Measurements from ENCODE around the gene OSBPL3.
"Not testable (repeated sequence)": the region's sequence is repeated elsewhere in the genome, so short reads cannot be mapped to it uniquely, and the experiment has no call there.

OSBPL3 gene

DNA sequence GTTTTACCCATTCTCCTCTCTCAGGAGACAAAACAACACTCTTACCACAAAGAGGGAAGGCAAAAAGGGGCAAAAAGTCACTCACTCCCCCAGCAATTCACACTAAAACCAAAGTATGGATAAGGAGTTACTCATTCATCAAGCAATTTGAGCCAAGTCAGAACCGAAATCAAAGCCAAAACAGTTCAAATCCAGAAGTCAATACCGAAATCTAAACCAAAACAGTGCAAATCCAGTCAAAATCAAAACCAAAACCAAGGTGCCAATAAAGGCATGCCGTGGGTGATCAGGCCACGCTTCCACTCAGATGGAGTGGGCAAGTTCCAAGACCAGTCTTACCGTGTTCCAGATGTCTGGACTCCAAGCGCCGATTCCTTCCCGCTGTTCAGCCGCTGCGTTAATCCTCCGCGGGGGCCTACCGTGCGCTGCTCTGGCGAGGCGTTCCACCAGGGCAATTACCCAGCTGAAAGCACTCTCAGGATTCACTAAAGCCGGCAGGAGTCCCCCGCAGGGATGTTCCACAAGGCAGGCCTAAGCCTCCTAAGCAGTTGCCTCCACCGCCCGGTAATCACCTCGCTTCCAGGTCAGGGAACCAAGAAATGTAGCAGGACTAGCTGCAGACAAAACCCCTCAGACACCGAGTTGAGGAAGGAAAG, 185.1 kb downstream of the OSBPL3 start:
- not testable (repeated sequence) for DNase-seq (ENCODE audit: low spot score)

DNA sequence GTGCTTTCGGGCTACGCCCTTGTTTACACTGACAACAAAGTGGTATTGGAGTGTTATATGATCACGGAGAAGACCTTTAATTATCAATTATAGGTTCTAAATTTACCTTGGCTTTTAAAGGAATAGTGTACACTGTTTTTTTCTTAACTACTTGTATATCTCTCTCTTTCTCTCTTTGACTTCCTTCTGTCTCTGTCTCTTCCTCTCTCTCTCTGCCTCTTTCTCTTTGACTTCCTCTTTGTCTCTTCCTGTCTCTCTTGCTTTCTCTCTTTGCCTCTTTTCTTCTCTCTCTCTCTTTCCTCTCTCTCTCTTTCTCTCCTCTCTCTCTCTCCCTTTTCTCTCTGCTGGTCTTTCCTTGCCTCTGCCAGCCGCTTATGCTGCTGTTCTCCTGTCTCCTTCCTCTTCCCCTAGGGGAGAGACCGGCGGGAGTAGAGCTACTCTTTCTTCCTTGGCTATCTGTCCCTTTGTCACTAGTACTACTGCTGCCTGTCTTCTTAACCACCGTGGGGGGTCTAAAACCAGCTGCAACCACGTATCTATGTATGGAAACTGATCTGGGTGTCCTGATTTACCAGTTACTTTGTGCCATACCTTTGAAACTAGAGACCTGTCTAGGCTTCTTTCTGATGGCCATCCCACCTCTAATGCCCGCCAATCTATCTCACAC, 185.9 kb downstream of the OSBPL3 start:
- no peak for DNase-seq (ENCODE audit: low spot score)

DNA sequence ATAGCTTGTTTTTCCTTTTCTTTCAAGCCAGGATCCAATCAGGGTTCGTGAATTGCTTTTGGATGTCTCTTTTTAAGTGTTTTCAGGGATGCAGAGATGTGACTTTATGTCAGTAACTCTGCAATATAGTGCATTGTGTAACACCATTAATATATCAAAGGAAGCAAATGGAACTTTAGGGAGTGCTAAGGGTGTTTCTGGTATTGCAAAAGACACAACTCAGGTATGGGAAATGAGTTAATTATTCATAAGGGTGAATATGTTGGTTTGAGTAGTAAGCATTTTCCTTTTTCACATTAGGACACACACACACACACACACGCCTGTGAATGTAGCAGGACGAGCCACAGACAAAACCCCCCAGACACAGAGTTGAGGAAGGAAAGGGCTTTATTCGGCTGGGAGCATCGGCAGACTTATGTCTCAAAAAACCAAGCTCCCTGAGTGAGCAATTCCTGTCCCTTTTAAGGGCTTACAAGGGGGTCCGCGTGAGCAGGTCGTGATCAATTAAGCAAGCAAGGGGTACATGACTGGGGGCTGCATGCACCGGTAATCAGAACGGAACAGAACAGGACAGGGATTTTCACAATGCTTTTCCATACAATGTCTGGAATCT, 190.9 kb downstream of the OSBPL3 start:
- DNase-seq (ENCODE audit: low spot score): no peak

DNA sequence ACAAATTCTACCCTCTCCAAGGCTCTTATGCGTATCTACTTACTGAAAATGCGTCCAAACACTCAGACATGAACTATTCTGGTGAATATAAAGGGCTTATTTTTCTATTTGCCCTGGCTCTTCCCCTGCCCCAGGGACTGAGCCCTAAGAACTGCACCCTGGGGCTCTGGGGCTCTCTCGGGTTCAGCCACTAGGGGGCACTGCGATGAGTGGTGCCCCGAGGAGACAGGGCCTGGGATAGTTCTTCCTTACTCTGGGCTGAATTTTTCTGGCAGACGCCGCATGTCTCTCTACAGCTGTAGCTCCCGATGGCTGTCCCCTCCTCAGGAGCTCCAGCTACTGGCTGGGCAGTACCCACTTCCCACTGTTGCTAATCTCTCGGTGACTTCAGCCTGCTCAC, 191.9 kb downstream of the OSBPL3 start:
- DNase-seq (ENCODE audit: low spot score): no peak

DNA sequence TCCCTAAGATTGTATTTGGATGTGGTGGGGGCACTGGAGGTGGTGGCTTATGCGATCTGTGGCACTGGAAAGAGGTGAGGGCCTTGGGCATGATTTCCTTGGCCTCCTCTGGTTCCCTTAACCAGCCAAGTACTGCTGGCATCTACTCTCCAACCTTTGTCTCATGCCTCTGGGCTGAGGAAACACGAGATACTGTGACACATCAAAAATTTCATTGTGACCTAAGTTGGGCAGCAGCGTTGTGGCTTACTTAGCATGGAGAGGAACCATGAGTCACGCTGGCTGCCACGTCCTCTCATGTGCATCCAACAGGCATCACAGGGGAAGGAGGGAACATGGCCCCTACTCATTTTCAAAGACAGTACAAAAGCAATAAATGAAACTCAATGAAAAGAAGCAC, 193.0 kb downstream of the OSBPL3 start:
- peak; percentile 93 for DNase-seq (ENCODE audit: low spot score)

DNA sequence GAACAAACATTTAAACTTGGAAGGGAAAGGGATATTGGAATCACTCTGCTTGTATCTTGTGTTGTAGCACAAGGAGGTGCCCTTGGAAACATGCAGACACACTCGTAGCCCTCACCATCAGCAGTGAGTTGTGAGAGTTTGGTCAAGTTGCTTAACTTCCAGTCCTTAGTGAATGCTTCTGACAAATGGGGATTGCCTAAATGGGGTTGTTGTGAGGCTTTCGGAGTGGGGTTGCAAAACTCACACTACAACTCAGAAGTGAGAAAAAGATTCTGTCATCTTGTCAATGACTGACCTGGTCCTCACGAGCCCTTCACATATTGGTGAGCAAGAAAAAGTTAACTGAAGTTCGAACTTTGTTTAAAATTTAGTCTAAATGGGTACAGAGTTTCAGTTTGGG, 193.7 kb downstream of the OSBPL3 start:
- no peak for DNase-seq (ENCODE audit: low spot score)

DNA sequence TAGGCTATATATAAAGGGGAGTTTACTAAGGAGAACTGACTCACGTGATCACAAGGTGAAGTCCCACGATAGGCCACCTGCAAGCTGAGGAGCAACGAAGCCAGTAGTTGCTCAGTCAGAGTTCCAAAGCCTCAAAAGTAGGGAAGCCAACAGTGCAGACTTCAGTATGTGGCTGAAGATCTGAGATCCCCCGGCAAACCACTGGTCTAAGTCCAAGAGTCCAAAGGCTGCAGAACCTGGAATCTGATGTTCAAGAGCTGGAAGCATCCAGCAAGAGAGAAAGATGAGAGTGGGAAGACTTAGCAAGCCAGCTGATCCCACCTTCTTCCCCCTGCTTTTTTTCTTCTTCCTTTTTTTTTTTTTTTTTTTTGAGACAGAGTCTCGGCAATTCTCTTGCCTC, 195.7 kb downstream of the OSBPL3 start:
- DNase-seq (ENCODE audit: low spot score): no peak

DNA sequence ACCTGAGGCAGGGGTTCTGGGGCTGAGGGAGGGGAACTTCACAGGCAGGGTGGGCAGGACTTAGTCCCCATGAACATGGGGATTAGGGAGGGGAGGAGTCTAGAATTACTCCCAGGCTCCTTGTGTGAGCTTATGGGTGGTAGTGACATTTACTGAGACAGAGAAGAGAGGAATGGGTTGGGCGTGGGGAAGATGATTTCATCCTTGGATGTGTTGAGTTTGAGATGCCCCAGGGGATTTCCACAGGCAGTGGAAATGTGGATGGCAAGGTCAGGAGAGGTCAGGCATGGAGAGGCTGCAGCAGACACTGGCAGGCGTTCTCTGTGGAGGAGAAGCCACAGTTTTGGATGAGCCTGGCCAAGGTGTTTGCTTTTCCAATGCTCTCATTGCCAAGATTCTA, 196.3 kb downstream of the OSBPL3 start:
- no peak for DNase-seq (ENCODE audit: low spot score)

DNA sequence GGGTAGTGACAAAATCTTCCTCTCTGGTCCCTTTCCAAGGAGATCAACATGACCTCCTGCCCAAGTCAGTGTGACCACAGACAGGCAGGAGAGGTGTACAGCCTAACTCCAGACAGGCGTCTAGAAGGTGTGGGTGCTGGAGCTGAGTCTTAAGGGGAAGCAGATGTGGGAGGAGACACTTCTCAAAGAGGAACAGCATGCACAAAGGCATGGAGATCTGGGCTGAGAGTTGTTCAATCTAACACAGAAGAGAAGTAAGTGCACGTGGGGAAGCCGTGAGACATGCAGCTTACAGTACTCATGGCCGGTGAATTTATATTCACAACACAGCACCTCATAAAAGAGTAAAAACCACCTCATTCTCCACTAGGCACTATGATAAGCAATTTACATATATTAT, 198.9 kb downstream of the OSBPL3 start:
- DNase-seq (ENCODE audit: low spot score): no peak

DNA sequence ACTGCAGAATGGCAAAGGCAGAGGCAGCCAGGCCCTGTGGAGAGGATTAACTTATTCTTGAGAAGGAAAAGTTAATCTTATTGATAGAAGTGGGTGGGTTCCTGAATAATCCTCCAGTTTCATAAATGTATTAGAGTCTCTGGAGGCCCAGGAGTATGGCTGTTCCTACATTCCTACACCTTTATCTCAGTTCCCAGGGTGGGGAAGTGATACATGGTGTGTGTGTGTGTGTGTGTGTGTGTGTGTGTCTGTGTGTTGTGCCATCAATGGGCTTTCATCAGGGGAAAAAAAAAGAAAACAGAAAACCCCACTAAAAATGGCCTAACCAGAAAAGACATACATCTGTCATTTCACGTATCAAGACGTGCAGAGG, 200.7 kb downstream of the OSBPL3 start:
- DNase-seq (ENCODE audit: low spot score): no peak

DNA sequence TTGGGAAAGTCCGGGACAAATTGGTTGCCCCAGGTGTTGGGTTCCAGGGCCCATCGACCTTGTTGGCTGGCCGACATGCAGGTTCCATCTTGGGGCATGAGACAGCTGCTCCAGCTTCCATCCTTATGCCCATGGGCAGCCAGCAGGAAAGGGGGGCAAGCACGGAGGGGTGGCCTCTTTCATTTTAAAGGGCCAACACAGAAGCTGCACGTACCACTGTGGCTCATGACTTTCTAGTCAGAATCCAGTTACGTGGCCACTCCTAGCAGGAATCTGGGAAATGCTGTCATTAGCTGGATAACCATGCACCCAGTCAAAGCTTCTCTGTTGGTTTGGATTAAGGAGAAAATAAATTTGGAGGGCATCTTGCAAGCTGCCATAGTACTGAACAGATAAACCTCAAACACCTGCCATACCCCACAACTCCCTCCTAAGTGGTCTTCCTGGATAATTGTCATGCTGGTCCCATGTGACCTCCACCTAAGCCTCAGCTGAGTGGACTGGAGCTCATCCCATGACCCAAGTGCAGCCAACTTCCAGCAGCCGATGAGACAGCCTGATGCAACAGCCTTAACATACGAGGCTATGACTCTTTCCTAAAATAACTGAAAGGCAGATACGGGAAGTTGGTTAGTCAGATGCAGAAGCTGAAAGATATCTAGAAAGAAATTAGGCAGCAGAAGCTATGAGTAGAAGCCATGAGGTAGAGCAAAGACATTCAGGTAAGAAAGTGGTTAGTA, 201.3 kb downstream of the OSBPL3 start:
- DNase-seq (ENCODE audit: low spot score): peak; percentile 85

DNA sequence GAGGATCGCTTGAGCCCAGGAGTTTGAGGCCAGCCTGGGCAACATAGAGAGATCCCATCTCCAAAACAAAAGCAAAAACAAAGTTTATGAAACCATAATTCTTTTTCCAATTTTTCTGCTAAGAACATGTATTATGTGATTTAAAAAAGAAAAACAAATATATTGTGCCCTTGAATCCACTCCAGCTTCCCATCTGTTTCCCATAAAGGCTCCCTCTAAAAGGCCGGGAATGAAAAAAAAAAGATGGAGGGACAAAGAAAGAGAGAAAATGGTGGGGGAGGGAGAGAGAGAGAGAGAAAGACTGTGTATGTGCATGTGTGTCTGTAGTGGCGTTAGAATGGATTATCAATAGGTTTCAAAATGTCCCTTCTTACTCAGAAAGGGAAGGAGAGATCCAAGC, 202.2 kb downstream of the OSBPL3 start:
- no peak for DNase-seq (ENCODE audit: low spot score)

DNA sequence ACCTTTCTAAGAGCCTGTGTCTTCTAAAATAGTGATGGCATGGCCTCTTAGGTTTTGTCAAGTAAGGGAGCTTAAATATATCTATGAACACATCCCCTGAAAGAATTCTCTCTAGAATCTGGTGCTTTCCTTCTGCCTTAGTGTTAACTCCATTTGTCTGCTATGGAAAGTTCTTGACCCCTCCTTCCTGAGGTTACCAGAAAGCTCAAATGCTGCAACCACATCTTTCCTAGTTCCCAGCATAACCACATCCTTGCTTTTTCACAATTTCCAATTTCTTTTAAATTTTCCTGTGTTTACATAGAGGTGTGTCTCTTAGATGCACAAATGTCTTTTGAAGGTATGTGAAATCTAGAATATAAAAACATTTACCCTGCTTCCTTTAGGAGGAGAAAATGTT, 206.3 kb downstream of the OSBPL3 start:
- DNase-seq (ENCODE audit: low spot score): no peak

DNA sequence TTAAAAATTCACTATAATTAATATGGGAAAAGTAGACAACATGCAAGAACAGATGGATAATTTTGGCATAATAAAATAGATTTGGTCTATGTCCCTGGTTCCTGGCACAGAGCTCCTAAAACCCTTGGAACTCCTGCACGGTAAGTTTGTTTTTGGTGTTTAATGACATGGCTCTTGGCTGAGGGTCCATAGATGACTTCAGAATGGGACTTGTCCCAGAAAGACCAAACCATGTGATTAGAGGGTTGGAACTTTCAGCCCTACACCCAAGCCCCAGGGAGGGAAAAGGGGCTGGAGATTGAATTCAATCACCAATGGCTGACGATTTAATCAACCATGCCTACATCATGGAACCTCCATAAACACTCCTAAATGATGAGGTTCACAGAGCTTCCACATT, 210.1 kb downstream of the OSBPL3 start:
- DNase-seq (ENCODE audit: low spot score): no peak

DNA sequence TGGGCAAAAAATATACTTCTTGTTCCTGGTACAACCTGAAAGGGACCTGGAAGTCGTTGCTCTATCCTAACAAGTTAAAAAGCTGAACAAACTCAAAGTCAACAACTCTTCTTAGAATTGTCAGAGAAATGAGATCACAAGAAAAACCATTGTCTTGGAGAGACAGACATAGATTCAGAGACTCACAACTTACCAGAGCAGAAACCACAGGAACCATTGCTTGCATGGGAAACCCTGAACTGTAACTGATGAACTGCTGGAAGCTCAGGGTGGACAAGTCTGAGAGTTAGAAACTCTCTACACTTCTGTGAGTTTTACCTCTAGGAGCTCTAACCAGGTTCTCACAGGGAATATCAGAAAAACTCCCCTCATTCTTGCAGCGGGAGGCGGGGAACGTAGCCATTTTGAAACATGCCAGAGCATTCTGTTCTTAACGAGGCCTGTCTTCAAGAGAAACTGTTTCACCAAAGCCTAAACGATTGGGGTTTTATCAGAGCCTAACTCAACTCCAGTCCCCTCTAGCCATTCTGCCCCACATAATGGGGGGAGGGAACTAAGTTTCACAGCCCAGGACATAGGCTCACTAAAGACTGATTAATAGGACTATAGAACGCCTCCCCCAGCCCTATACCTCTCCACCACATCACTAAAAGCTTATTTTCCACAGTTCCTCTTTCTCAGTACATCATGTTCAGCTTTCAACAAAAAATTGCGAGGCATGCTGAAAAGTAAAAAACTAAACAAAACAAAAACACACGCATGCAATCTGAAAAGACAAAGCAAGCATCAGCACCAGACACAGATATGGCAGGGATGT, 210.8 kb downstream of the OSBPL3 start:
- no peak for DNase-seq (ENCODE audit: low spot score)

DNA sequence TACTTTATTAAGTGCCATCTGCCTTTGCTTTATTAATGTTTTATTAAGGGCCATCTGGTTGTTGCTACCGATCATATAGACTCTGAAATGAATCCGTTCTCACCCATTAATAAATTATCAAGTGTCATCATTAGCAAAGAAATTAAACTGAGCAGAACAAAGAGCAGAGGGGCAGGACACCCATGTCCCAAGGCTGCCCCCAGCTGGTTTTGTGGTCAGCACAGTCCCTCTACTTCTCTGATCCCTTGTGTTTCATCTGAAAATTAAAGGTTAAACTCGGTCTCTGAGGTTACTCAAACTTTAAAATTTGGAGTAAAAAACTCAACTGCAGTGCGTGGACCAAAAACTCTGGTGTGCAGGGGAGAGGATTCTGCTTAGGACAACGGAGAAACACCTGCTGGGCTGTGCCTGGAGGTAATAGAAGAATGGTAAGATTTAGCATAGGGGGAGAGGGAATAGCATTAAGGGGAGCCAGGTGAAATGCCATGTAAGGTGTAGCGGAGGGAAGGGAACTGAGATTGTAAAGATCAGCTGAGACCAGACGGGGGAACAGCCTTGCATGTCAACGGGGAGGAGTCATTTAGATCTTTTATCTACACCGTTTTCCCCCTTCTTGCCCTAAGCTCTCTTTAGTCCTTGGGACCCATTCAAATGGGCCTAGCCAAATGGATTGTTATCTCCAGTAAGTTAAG, 212.0 kb downstream of the OSBPL3 start:
- no peak for DNase-seq (ENCODE audit: low spot score)

DNA sequence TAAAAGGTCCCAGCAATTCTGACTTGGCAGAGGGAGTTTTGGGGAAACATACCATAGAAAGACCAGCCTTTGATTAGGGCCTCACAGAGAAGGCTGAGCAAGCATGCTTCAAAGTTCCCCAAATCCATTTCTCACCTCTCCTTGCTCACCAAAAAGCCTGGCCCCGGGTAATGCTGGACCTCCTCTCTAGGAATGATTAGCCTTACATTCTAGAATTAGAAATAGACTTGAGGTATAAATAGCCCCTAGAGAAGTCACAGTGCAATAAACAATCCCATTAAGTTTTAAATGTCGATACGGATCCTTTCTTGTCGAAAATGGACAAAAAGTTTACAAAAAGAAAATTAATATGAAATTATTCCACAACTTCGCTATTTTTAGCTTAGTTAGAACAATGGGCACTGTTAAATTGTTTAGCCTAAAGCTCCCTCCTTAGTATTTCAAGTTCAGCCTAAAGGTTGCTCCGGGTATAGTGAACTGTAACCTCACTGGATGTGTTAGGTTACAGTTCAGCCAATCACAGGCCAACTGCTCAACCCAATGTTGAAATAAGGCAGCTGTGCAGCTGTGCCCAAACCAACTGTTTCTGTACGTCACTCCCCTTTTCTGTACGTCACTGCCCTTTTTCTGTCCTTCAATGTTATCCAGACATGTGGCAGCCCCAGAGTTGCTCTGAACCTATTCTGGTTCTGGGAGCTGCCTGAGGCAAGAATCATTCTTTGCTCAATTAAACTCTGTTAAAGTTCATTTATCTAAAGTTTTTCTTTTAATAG, 214.8 kb downstream of the OSBPL3 start:
- DNase-seq (ENCODE audit: low spot score): no peak

DNA sequence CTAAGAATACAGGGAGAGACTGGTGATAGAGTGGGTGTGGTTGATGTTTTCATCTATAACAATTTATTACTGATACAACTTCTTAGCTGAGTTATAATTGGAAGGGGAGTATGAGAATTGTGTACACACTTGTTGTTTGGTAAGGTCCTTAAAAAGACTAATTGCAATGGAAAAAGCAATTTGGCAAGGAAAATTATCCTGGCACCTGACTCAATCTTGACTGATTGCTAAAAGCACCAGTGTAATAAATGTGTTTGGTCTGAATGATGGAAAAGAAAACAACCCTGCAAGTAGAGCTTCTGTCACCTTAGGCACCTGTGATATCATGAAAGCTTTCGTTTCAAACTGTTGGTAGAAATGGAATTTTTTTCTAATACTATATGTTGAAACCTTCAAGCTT, 216.0 kb downstream of the OSBPL3 start:
- DNase-seq (ENCODE audit: low spot score): no peak

DNA sequence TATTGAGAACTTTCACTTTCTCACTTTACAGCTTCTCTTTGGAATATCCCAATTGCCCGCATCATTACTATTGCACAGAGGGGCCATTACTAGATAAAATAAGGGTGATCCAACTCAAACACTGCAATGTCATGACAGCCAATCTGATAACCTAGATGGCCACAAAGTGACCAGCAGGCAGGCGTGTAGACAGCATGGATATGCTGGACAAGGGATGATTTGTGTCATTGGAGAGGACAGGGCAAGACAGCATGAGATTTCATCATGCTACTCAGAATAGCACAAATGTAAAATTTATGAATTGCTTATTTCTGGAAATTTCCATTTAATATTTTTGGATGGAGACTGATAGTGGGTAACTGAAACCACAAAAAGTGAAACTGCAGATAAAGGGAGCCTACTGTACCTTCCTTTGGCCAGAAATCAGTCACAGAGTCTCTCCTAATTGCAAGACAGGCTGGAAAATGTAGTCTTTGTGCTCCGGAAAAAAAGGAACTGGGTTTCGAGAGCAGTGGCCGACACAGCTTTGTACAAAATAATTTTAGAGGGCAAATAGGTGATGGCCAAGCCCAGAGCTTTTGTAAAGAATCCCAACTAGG, 216.6 kb downstream of the OSBPL3 start:
- DNase-seq (ENCODE audit: low spot score): no peak

DNA sequence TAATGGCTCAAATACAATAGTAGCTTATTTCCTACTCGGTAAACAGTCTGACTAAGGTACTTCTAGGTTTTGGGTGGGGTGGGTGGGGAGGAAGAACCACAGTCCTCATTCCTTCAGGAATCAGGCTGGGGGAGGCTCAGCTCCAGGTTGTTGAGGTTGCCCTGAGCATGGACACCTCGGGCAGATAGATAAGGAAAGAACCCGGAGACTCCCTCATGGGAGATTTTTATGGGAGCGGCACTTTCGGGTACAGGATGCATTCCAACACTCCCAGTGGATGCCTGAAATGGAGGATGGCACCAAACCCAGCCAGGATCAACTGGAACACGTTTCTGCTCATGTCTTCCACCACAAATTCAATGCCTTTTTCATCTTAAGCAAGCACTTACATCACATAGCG, 217.2 kb downstream of the OSBPL3 start:
- DNase-seq (ENCODE audit: low spot score): no peak
